GM23338 (cell line): ENCODE results near the gene ZNF562. TPM values are rescaled to one million over a fixed set of nuclear protein-coding genes. Genes with fewer than 3 reads are reported as not detected.
A peak's percentile ranks its signal among the peaks of the same experiment; 100 is the strongest.

Experiments used
- ATAC-seq: fragments of 200-7000 bp; cut with Tn5 transposase; 3 replicates; pipeline ENCODE4 v1.9.1; 2020
- DNase-seq: peaks from one replicate; pipeline ENCODE4 v3.0.0-alpha.2; 2015; ENCODE audit warnings: low spot score
- H2AFZ ChIP-seq: fragments of 200-600 bp; sonication (generic); 2 replicates; pipeline ENCODE4 v1.8.0; 2016; ENCODE audit warnings: antibody characterized with exemption, mild to moderate bottlenecking, moderate library complexity
- H3F3A ChIP-seq: fragments of 200-600 bp; sonication (generic); replicated peaks from 2 replicates; pipeline ENCODE4 v1.8.0; 2017; ENCODE audit warnings: antibody characterized with exemption, mixed run types, low read depth
- H3K27ac ChIP-seq: fragments of 200-600 bp; sonication (generic); 2 replicates; pipeline ENCODE4 v1.6.1; 2016; ENCODE audit warnings: low read depth
- H3K27me3 ChIP-seq: fragments of 200-600 bp; sonication (generic); 2 replicates; pipeline ENCODE4 v1.8.0; 2016; ENCODE audit warnings: mild to moderate bottlenecking, mixed run types, moderate library complexity; ENCODE audit not compliant: insufficient read depth
- H3K36me3 ChIP-seq: fragments of 200-600 bp; sonication (generic); 2 replicates; pipeline ENCODE4 v1.8.0; 2016; ENCODE audit warnings: mild to moderate bottlenecking; ENCODE audit not compliant: insufficient read depth
- H3K4me1 ChIP-seq: fragments of 200-600 bp; sonication (generic); 2 replicates; pipeline ENCODE4 v1.8.0; 2016; ENCODE audit warnings: mild to moderate bottlenecking, moderate library complexity; ENCODE audit not compliant: insufficient read depth
- H3K4me2 ChIP-seq: fragments of 200-600 bp; sonication (generic); 2 replicates; pipeline ENCODE4 v1.7.1; 2017; ENCODE audit warnings: mixed run types
- H3K4me3 ChIP-seq: fragments of 200-600 bp; sonication (generic); 2 replicates; pipeline ENCODE4 v1.6.1; 2016; ENCODE audit warnings: mixed run types
- H3K79me2 ChIP-seq: fragments of 200-600 bp; sonication (generic); replicated peaks from 2 replicates; pipeline ENCODE4 v1.8.0; 2017; ENCODE audit warnings: mild to moderate bottlenecking; ENCODE audit not compliant: insufficient read depth
- H3K9me2 ChIP-seq: fragments of 200-600 bp; sonication (generic); 2 replicates; pipeline ENCODE4 v1.8.0; 2017; ENCODE audit not compliant: insufficient read depth
- H4K20me1 ChIP-seq: fragments of 200-600 bp; sonication (generic); replicated peaks from 2 replicates; pipeline ENCODE4 v1.8.0; 2017; ENCODE audit warnings: mild to moderate bottlenecking; ENCODE audit not compliant: insufficient read depth
- H3K27ac Mint-ChIP-seq: 2 replicates; pipeline ENCODE4 v1.8.0; 2020; ENCODE audit warnings: inconsistent platforms, mild to moderate bottlenecking, moderate library complexity, mixed read lengths
- H3K27me3 Mint-ChIP-seq: 3 replicates; pipeline ENCODE4 v1.8.0; 2022; ENCODE audit warnings: low read depth, mild to moderate bottlenecking, moderate library complexity, mixed read lengths, inconsistent platforms; ENCODE audit not compliant: insufficient read depth, poor library complexity
- H3K36me3 Mint-ChIP-seq: 3 replicates; pipeline ENCODE4 v1.8.0; 2021; ENCODE audit warnings: low read depth, mild to moderate bottlenecking, inconsistent platforms, moderate library complexity, mixed read lengths
- H3K4me1 Mint-ChIP-seq: 3 replicates; pipeline ENCODE4 v1.8.0; 2020; ENCODE audit warnings: mild to moderate bottlenecking, inconsistent platforms, mixed read lengths
- H3K4me3 Mint-ChIP-seq: 3 replicates; pipeline ENCODE4 v1.8.0; 2021; ENCODE audit warnings: moderate library complexity, mild to moderate bottlenecking, inconsistent platforms, mixed read lengths
- H3K9me3 Mint-ChIP-seq: 3 replicates; pipeline ENCODE4 v1.8.0; 2020; ENCODE audit warnings: moderate library complexity, mild to moderate bottlenecking, inconsistent platforms, mixed read lengths
- CREB1 ChIP-seq: fragments of 250-450 bp; sonication (Bioruptor Pico); IDR thresholded peaks from 2 replicates; pipeline ENCODE4 v1.5.0; 2020; ENCODE audit warnings: low read depth, mild to moderate bottlenecking, moderate library complexity
- CTCF ChIP-seq, 2 experiments: fragments of 200-600 bp in 1 of 2; sonication (generic) in 1 of 2; conservative IDR thresholded peaks; 2 replicates each; pipeline versions ENCODE4 v1.5.1 to v1.6.1; 2016 to 2017; ENCODE audit warnings: antibody characterized with exemption in 2 of 2, low read depth in 2 of 2, mild to moderate bottlenecking in 2 of 2, moderate library complexity in 1 of 2
- ETS1 ChIP-seq: IDR thresholded peaks from 2 replicates; pipeline ENCODE4 v1.6.1; 2016; ENCODE audit warnings: antibody characterized with exemption
- EZH2 ChIP-seq: fragments of 200-600 bp; sonication (generic); IDR thresholded peaks from one replicate; pipeline ENCODE4 v1.8.0; 2017; ENCODE audit warnings: antibody characterized with exemption, mild to moderate bottlenecking, low read depth; ENCODE audit not compliant: unreplicated experiment
- EZH2phosphoT487 ChIP-seq: fragments of 200-600 bp; sonication (generic); IDR thresholded peaks from one replicate; pipeline ENCODE4 v1.8.1; 2018; ENCODE audit warnings: antibody characterized with exemption; ENCODE audit not compliant: unreplicated experiment
- JUNB ChIP-seq: IDR thresholded peaks from one replicate; pipeline ENCODE4 v1.6.1; 2016; ENCODE audit warnings: antibody characterized with exemption; ENCODE audit not compliant: unreplicated experiment
- NANOG ChIP-seq: IDR thresholded peaks from 2 replicates; pipeline ENCODE4 v1.6.1; 2016; ENCODE audit warnings: antibody characterized with exemption, borderline replicate concordance
- POLR2AphosphoS5 ChIP-seq: IDR thresholded peaks from 2 replicates; pipeline ENCODE4 v1.6.1; 2016; ENCODE audit warnings: antibody characterized with exemption, low read depth
- REST ChIP-seq: IDR thresholded peaks from one replicate; pipeline ENCODE4 v1.6.1; 2018; ENCODE audit warnings: antibody characterized with exemption; ENCODE audit not compliant: unreplicated experiment
- STAT1 ChIP-seq: IDR thresholded peaks from one replicate; pipeline ENCODE4 v1.6.1; 2016; ENCODE audit warnings: antibody characterized with exemption; ENCODE audit not compliant: unreplicated experiment
- ZNF114 ChIP-seq: fragments of 250-450 bp; sonication (Bioruptor Pico); IDR thresholded peaks from 2 replicates; pipeline ENCODE4 v1.5.0; 2020; ENCODE audit warnings: mild to moderate bottlenecking, moderate library complexity
- ZNF331 ChIP-seq: fragments of 250-450 bp; sonication (Bioruptor Pico); IDR thresholded peaks from 2 replicates; pipeline ENCODE4 v1.5.0; 2020; ENCODE audit warnings: low read depth, mild to moderate bottlenecking, moderate library complexity
- ZNF462 ChIP-seq: fragments of 250-450 bp; sonication (Bioruptor Pico); IDR thresholded peaks from 2 replicates; pipeline ENCODE4 v1.5.0; 2020; ENCODE audit warnings: mild to moderate bottlenecking, moderate library complexity
- long read RNA-seq: library from polyadenylated mRNA; unstranded; transcript quantifications from one replicate; pipeline ENCODE4 v2.0.0, GENCODE V29; 2020; ENCODE audit not compliant: unreplicated experiment
- polyA plus RNA-seq: library from polyadenylated mRNA; unstranded; fragments of >200 nt; fragmentation: Nextera tagmentation; extraction: Ambion mirVana; gene quantifications from 2 replicates; pipeline ENCODE4 v1.2.1, GENCODE V29; 2016
- total RNA-seq: library from RNA; depleted of rRNA; stranded (reverse); fragments of >200 nt; shearing (Covaris generic); gene quantifications from 2 replicates; pipeline ENCODE4 v1.2.3, GENCODE V29; 2014; rRNA removed

The ZNF562 gene
- total RNA-seq: 48.3 and 68.8 TPM in 2 replicates
- 11.2 and 15.6 TPM in 2 replicates for polyA plus RNA-seq
- long read RNA-seq, partial matches to known transcripts: 0 of 9 reads
- long read RNA-seq, other reads (novel, unspliced or antisense): 9 of 9 reads

DNA sequence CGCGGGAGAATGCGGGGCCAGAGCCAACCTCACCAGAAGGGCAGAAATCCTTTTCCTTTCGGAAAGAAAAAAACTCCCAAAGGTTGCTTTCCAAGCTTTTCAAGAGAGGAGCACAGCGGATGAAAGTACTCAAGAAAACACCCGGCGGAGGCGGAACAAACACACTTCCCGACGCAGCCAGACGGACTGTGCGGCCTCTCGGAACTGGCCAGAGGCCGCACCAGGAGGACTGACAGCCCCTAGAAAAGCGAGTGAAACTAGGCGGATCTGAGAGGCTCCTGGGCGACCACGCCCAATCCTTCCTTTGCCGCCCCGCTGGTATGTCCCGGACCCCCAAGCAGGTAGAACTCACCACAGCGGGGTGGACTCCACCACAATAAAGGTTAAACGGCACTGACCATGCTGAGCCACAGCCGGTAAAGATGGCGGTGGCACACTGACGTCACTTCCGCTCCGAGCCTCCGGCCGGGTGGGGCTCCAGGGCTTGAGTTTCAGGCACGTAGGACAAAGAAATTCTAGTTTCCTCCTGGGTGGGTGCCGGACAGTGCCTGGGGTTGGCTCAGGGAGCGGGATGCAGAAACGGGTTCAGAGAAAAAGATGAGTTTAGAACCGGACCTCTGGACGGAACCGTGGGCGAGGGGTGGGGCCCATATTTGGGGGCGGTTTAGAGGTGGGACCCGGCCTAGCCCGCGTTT is at the start of gene ZNF562:
Gene ZNF562, minus strand, starts transcription at position 438 of the 695 bp plus-strand sequence. CDS start 14,356 bp downstream, outside the sequence.
- Histone ChIP-seq H3K27me3 (no peaks in the 10 kb centered on the region), H2AFZ (peak within 1 kb of the TSS; percentile 48; the same call in 1 of the 2 replicates), H3K4me1 (peaks cover 19% of the 10 kb centered on the region), H3K4me3 (peak within 1 kb of the TSS; percentile 93), H3K9me2 (peaks cover 3% of the 10 kb centered on the region; the same call in 1 of the 2 replicates), H3K36me3 (peaks cover 16% of the 10 kb centered on the region), H4K20me1 (peaks cover 14% of the 10 kb centered on the region), H3K79me2 (peaks cover 48% of the 10 kb centered on the region), H3F3A (peaks cover 11% of the 10 kb centered on the region), H3K27ac (peak within 1 kb of the TSS; percentile 100), H3K4me2 (peak within 1 kb of the TSS; percentile 85)
- Mint-ChIP-seq H3K4me3 (peak within 1 kb of the TSS; percentile 82), H3K27ac (peak within 1 kb of the TSS; percentile 100), H3K4me1 (peaks cover 8% of the 10 kb centered on the region; the same call in 2 of the 3 replicates), H3K36me3 (peaks cover 64% of the 10 kb centered on the region), H3K9me3 (peaks cover 66% of the 10 kb centered on the region), H3K27me3 (peaks cover 21% of the 10 kb centered on the region)
- ATAC-seq (peak; percentile 91), DNase-seq (peak; percentile 97)
- TF ChIP-seq NANOG (no peak), ZNF114 (CRISPR knock-in tag) (no peak), ZNF331 (no peak), JUNB (no peak), ETS1 (peak; percentile 53; the same call in 1 of the 2 replicates), CTCF (conservative IDR thresholded peaks at IDR 0.05; ENCODE audit: low read depth in 2 of 2) (no peak), POLR2AphosphoS5 (peak; percentile 77), EZH2 (no peak), EZH2phosphoT487 (no peak), ZNF462 (CRISPR knock-in tag) (no peak), REST (no peak), CREB1 (CRISPR knock-in tag) (peak; percentile 91), STAT1 (no peak)
